ENCODE results near the gene ITPRID1.
A peak's percentile ranks its signal among the peaks of the same experiment; 100 is the strongest.

Gene ITPRID1

GRCh38 chr7:31517513-31517912, 3.6 kb downstream of the ITPRID1 start:
- DNase-seq: no peak

- DNase-seq: no peak
Observed at GRCh38 chr7:31518766-31519165, 4.9 kb downstream of the ITPRID1 start.

GRCh38 chr7:31521336-31522010, 7.6 kb downstream of the ITPRID1 start:
- no peak for DNase-seq

- DNase-seq: no peak
Observed at GRCh38 chr7:31526864-31527263, 13.0 kb downstream of the ITPRID1 start.

- DNase-seq: no peak
Observed at GRCh38 chr7:31529103-31529502, 15.2 kb downstream of the ITPRID1 start.

- peak; percentile 65 for DNase-seq
Observed at GRCh38 chr7:31540651-31541185, 26.8 kb downstream of the ITPRID1 start.

GRCh38 chr7:31545549-31545948, 31.7 kb downstream of the ITPRID1 start:
- DNase-seq: no peak

- peak; percentile 82 for DNase-seq
Observed at GRCh38 chr7:31549611-31550010, 35.7 kb downstream of the ITPRID1 start.

GRCh38 chr7:31550432-31550831, 36.5 kb downstream of the ITPRID1 start:
- no peak for DNase-seq

GRCh38 chr7:31553661-31554081, 39.8 kb downstream of the ITPRID1 start:
- DNase-seq: peak; percentile 99

- DNase-seq: no peak
Observed at GRCh38 chr7:31562002-31562401, 48.1 kb downstream of the ITPRID1 start.

- DNase-seq: no peak
Observed at GRCh38 chr7:31563522-31563921, 49.6 kb downstream of the ITPRID1 start.

- no peak for DNase-seq
Observed at GRCh38 chr7:31563951-31564350, 50.1 kb downstream of the ITPRID1 start.

- no peak for DNase-seq
Observed at GRCh38 chr7:31564661-31565060, 50.8 kb downstream of the ITPRID1 start.

- DNase-seq: no peak
Observed at GRCh38 chr7:31569528-31569927, 55.6 kb downstream of the ITPRID1 start.

GRCh38 chr7:31583526-31583925, 69.6 kb downstream of the ITPRID1 start:
- no peak for DNase-seq

GRCh38 chr7:31583942-31584341, 70.1 kb downstream of the ITPRID1 start:
- DNase-seq: no peak

GRCh38 chr7:31595390-31595789, 81.5 kb downstream of the ITPRID1 start:
- DNase-seq: no peak

- DNase-seq: no peak
Observed at GRCh38 chr7:31602041-31602625, 88.2 kb downstream of the ITPRID1 start.

- DNase-seq: no peak
Observed at GRCh38 chr7:31603046-31603445, 89.2 kb downstream of the ITPRID1 start.

GRCh38 chr7:31613604-31614003, 99.7 kb downstream of the ITPRID1 start:
- no peak for DNase-seq

- DNase-seq: peak; percentile 48
Observed at GRCh38 chr7:31633467-31633866, 119.6 kb downstream of the ITPRID1 start.

GRCh38 chr7:31633894-31634494, 120.1 kb downstream of the ITPRID1 start:
- peak; percentile 91 for DNase-seq

GRCh38 chr7:31640381-31640780, 126.5 kb downstream of the ITPRID1 start:
- no peak for DNase-seq
